ENCODE data around the gene PCNX1.

Gene PCNX1

DNA sequence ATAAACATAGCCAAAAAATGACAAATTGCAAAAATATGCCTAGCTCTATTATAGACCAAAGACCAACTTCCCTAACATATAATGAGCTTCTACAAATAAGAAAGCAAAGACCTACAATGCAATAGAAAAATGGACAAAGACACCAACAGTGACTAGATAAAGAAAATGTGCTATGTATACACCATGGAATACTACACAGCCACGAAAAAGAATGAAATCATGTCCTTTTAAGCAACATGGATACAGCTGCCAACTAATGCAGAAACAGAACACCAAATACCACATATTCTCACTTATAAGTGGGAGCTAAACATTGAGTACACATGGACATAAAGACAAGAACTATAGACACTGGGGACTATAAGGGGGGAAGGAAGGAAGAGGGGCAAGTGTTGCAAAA, 10.9 kb upstream of the PCNX1 start:
- H3K4me3 Mint-ChIP-seq = no peak overlapping the region
- H3K27me3 Mint-ChIP-seq = no peaks in the 10 kb centered on the region

DNA sequence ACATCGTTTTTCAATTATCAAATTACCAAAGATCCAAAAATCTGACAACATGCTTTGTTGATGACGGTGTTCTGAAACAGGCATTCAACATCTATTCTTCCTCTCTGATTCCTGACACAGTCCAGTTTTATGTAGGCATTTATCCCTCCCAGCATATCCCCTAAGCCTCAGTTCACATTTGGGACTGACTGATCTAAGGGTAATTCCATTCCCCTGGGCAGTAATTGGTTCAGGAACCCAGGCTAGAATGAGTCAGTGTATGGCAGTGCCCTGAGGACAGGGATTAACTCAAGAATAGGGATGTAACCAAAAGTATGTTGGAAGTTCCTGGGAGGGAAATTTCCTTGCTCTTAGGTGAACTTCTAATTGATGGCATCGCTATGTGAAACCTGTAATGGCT, 10.3 kb upstream of the PCNX1 start:
- no peak overlapping the region for H3K27ac Mint-ChIP-seq
- no peak for DNase-seq
- H3K4me3 Mint-ChIP-seq = no peak overlapping the region
- peaks cover 65% of the 10 kb centered on the region for H3K4me1 Mint-ChIP-seq (ENCODE audit: low read depth)
- H3K27me3 Mint-ChIP-seq = no peaks in the 10 kb centered on the region
- no peaks in the 10 kb centered on the region for H3K9me3 Mint-ChIP-seq
- no peaks in the 10 kb centered on the region for H3K36me3 Mint-ChIP-seq (ENCODE audit: low read depth)

More for the DNA sequence above, 10.9 kb upstream of the PCNX1 start:
- H3K27ac Mint-ChIP-seq = no peak overlapping the region
- DNase-seq = no peak
- no peaks in the 10 kb centered on the region for H3K36me3 Mint-ChIP-seq (ENCODE audit: low read depth)
- no peaks in the 10 kb centered on the region for H3K9me3 Mint-ChIP-seq
- peaks cover 61% of the 10 kb centered on the region for H3K4me1 Mint-ChIP-seq (ENCODE audit: low read depth)

DNA sequence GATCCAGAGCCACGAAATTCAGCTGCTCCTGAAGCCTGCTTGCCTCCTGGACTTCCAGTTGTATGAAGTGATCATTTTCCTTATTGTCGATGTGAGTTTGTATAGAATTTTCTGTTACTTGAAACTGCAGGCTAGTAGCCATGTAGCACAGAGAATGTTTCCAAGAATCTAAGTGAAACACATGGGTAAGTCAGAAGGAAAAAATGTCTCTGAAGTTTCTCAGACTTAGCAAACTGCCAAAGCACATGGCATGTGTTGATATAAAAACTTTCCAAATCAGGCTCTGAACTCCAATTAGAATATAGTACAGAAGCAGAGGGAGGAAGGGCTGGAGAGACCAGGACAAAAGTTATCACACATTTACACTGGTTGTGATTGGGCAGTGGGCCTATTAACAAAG, 9.8 kb upstream of the PCNX1 start:
- Mint-ChIP-seq H3K27ac (no peak overlapping the region), H3K36me3 (ENCODE audit: low read depth) (no peaks in the 10 kb centered on the region), H3K27me3 (no peaks in the 10 kb centered on the region), H3K4me1 (ENCODE audit: low read depth) (peaks cover 67% of the 10 kb centered on the region), H3K4me3 (no peak overlapping the region), H3K9me3 (no peaks in the 10 kb centered on the region)
- no peak for DNase-seq

DNA sequence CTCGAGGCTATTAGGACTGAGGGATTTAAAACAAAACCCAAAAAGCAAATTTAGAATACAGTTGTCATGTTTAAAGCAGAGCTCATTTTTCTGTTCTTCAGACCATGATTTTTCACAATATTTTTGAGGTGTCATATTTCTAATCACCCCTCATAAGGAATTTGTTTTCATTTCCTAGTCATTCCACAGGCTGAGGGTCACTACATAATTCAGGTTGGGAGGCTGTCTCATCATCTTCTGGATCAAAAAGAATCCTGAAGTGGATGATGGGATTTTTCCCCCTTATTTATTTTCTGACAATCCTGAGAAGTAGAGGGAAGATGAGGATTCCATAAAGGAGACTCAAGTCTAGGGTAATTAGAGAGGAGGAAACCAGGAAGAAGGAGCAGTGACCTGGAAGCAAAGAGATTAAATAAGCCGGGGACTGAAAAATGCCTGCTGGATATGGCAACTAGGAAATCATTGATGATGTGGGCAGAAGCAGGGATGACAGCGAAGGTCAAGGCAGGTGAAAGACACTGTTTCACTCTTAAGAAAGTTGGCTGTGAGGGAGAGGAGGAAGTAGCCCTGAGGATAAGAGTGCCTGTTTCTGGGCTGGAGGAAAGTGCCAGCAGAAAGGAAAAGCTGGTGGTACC, 9.0 kb upstream of the PCNX1 start:
- Mint-ChIP-seq H3K27ac (no peak overlapping the region), H3K27me3 (no peaks in the 10 kb centered on the region), H3K36me3 (ENCODE audit: low read depth) (no peaks in the 10 kb centered on the region), H3K9me3 (no peaks in the 10 kb centered on the region), H3K4me1 (ENCODE audit: low read depth) (peaks cover 65% of the 10 kb centered on the region), H3K4me3 (no peak overlapping the region)
- DNase-seq = no peak

DNA sequence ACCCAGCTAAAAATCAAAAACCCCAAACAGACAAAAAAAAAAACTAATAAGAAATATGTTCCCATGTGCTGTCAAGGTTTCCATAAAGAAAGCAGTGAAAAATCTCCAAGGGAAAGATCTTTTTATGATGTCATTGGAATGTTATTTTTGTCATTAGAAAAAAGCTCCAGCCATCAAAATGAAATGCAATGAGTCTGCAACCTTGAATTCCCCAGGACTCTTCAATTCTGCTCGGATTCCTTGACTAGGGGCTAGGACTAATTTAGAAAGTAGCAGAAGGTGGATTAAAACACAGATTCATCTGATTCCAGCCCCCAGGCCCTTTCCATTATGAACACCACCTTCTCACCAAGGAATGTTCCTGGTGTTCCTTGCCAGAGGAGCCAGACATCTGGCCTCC, 6.0 kb upstream of the PCNX1 start:
- DNase-seq = no peak
- no peaks in the 10 kb centered on the region for H3K9me3 Mint-ChIP-seq
- no peaks in the 10 kb centered on the region for H3K36me3 Mint-ChIP-seq (ENCODE audit: low read depth)
- H3K27ac Mint-ChIP-seq = peak overlapping the region; percentile 89
- H3K4me3 Mint-ChIP-seq = no peak overlapping the region
- H3K4me1 Mint-ChIP-seq (ENCODE audit: low read depth) = peaks cover 70% of the 10 kb centered on the region
- no peaks in the 10 kb centered on the region for H3K27me3 Mint-ChIP-seq

DNA sequence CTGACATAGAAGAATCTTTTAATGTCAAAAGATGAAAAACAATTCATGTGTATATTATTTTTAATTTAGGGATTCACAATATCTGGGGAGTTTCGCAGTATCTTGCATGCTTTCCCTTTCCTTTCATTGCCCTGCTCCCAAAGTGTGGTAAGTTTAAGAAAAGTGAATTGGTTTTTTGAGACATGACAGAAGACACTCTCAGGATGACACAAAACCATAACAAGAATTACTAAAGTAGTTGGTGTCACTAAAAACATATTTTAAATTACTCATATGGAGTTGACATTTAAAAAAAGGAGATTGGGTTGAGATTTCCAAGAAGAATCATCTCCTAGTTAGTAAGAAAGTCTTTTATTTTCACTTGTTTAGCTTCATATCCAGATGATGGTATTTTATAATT, 5.1 kb upstream of the PCNX1 start:
- Mint-ChIP-seq H3K27me3 (no peaks in the 10 kb centered on the region), H3K27ac (peak overlapping the region; percentile 89), H3K9me3 (no peaks in the 10 kb centered on the region), H3K4me3 (peak overlapping the region; percentile 16), H3K36me3 (ENCODE audit: low read depth) (no peaks in the 10 kb centered on the region), H3K4me1 (ENCODE audit: low read depth) (peaks cover 74% of the 10 kb centered on the region)
- DNase-seq = no peak

DNA sequence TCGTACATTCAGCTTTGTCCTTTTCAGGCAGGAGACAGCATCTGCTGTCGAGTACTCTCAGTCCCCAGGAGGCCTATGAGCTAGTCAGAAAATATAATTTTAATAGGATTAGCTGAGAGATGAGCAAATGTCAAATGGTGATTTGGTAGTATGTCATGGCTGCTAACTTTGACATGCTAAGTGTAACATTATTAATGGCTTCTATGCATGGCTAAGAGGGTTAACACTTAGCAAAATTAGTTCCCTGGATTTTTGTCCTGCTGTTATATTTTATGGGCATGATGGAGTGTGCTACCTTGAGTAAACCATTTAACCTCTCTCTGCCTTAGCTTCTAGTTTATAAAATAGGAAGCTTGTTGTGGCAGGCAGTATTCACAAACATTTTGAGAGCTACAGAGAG, 2.9 kb upstream of the PCNX1 start:
- H3K27ac Mint-ChIP-seq = no peak overlapping the region
- DNase-seq = no peak
- peaks cover 65% of the 10 kb centered on the region for H3K4me1 Mint-ChIP-seq (ENCODE audit: low read depth)
- no peaks in the 10 kb centered on the region for H3K9me3 Mint-ChIP-seq
- no peak overlapping the region for H3K4me3 Mint-ChIP-seq
- no peaks in the 10 kb centered on the region for H3K27me3 Mint-ChIP-seq
- H3K36me3 Mint-ChIP-seq (ENCODE audit: low read depth) = peaks cover 10% of the 10 kb centered on the region

DNA sequence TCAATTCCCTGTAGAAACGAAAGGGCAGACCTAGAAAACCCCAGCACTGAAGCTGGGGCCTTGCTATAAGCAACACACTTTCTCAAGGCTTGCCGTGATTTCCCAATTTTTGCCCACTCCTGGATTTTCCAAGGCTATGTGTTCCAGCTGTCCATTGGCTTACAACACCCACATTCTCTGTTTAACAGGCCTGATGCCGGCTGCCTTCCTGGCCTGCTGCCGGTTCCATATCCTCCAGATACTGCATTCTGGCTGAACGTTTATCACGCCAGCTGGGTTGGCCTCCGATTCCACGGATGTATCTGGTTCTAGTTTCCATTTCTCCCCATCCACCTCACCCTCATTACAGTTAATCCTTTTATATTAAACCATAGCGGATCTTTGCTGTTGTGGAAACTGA, 2.0 kb upstream of the PCNX1 start:
- no peak for DNase-seq
- H3K36me3 Mint-ChIP-seq (ENCODE audit: low read depth) = peaks cover 11% of the 10 kb centered on the region
- H3K4me1 Mint-ChIP-seq (ENCODE audit: low read depth) = peaks cover 72% of the 10 kb centered on the region
- H3K27me3 Mint-ChIP-seq = no peaks in the 10 kb centered on the region
- H3K27ac Mint-ChIP-seq = peak overlapping the region; percentile 71
- H3K4me3 Mint-ChIP-seq = no peak overlapping the region
- H3K9me3 Mint-ChIP-seq = no peaks in the 10 kb centered on the region

DNA sequence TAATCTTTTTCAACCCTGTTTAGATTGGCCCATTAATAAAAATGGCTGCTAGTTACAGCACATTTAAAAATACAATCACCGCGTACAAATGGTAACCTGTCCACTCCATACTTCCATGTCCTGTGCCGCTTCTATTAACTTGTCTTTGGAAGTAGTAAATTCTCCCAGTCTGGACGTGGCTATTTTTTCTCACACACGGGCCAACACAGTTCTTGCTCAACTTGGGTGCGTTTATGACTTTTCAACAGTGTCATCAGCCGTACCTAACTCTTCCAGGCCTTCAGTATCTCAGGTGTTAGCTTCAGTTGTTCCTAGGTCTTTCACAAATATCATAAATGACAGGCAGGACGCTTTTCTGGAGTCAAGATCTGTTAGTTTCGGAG, 475 bp upstream of the PCNX1 start:
- peak overlapping the region; percentile 94 for H3K27ac Mint-ChIP-seq
- peaks cover 77% of the 10 kb centered on the region for H3K4me1 Mint-ChIP-seq (ENCODE audit: low read depth)
- no peaks in the 10 kb centered on the region for H3K9me3 Mint-ChIP-seq
- peaks cover 11% of the 10 kb centered on the region for H3K36me3 Mint-ChIP-seq (ENCODE audit: low read depth)
- H3K27me3 Mint-ChIP-seq = no peaks in the 10 kb centered on the region
- peak overlapping the region; percentile 83 for H3K4me3 Mint-ChIP-seq
- no peak for DNase-seq

DNA sequence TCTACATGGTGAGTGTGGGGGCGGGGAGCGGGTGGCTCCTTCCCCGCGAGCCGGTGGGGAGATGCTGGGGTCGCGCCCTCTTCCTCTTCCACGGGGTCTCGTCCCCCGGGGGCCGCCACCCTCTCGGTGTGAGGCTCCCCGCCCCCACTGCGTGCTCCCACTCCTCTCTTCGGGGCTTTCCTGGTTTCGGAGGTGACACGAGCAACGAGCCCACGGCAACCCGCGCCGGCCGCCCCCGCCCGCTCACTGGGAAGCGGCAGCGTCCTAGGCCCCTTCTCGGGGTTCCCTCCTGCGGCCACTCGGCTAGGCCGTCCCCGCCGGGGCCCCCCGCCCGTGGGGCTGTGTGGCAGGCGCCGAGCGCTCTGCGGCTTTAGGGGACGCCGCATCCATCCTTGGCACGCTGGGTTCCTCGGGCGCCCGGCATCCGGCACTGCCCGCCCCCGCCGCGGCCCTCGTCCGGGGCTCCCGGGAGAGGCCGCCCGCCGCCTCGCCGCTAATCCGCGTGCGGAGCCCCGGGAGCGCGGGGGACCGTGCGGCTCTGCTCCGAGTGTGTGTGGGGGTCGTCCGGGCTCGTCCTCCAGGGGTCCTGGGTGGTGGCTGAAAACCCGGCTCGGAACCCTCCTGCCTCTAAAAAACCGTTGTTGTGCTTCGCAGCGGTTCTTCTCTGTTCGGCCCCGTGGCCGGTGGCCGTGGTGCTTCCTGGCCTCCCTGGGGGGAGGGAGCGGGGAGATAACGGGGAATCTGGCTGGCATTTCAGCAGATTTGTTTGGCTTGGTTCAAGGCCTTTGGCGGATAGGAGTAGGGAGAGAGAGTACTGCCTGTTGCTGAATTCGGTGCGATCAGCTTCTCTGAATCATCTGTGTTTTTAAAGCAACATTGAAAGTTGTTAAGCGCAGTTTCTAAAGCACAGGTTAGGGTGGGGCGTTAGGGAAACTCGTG, 1.0 kb downstream of the PCNX1 start:
- Mint-ChIP-seq H3K27ac (peak overlapping the region; percentile 94), H3K27me3 (no peaks in the 10 kb centered on the region), H3K4me3 (peak overlapping the region; percentile 91), H3K4me1 (ENCODE audit: low read depth) (peaks cover 77% of the 10 kb centered on the region), H3K9me3 (no peaks in the 10 kb centered on the region), H3K36me3 (ENCODE audit: low read depth) (peaks cover 14% of the 10 kb centered on the region)
- peak; percentile 79 for DNase-seq

DNA sequence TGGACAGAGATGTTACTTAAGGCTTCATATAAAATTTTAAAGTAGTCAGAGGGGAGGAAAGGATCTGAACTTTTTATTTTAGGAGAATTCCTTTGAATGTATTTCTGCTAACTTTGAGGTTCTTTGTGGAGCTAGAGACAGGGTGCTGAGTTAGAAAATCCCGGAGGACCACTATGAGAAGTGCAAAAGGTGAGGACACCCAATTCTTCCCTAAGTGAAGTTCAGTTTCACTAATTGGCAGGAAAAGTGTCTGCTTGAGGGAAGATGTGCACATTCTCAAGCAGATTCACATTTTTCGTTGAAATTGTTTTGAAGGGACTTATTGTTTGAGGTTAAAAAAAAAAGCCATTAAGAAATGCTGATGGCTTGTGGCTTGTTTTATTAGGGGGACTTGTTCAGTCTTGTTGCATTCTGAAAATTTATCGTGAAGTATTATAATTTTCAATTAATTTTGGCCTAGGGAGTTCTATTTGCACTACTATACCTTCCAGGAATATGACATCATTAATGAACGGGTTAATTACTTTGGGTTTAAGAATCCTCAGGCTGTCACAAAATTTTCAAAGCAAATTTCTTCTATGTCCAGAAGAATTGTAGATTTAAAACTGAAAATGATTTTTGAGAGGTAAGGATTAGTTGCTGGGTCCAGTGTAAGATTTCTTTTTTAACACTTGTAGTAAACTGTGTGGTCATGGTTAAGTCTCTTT, 1.8 kb downstream of the PCNX1 start:
- H3K4me1 Mint-ChIP-seq (ENCODE audit: low read depth) = peaks cover 73% of the 10 kb centered on the region
- H3K4me3 Mint-ChIP-seq = peak overlapping the region; percentile 91
- H3K36me3 Mint-ChIP-seq (ENCODE audit: low read depth) = peaks cover 14% of the 10 kb centered on the region
- H3K27ac Mint-ChIP-seq = peak overlapping the region; percentile 94
- H3K9me3 Mint-ChIP-seq = no peaks in the 10 kb centered on the region
- H3K27me3 Mint-ChIP-seq = no peaks in the 10 kb centered on the region
- DNase-seq = no peak

DNA sequence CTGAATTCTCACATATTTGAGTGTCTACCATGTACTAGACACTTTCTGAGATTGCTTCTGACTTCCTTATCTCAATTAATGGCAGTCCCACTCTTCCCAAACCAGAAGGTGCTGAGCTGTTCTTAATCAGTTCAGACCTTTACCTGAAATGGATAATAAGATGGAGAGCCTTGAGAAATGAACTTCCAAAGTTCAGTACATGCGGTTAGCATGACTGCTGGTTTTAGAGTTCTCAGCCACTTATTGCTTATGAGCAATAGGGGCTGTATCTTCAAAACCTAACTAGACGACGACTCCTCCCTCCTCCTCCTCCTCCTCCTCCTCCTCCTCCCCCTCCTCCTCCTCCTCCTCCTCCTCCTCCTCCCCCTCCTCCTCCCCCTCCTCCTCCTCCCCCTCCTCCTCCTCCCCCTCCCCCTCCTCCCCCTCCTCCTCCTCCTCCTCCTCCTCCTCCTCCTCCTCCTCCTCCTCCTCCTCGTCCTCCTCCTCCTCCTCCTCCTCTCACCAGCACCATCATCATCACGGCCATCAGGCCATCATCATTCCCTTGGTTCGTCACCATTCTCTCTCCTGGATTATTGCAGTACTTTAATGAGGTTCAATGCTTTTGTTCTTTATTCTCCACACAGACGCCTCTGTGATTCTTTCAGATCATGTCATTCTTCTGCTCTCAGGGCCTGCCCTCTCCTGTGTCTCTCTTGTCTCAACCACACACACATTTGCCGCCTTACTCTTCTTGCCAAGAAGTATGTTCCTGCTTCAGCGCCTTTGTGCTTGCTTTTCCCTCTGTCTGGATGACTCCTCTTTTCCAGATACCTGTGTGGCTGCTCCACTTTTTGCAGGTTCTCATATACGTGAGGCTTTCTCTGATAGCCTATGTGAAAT, 2.7 kb downstream of the PCNX1 start:
- Mint-ChIP-seq H3K4me1 (ENCODE audit: low read depth) (peaks cover 71% of the 10 kb centered on the region), H3K36me3 (ENCODE audit: low read depth) (peaks cover 18% of the 10 kb centered on the region), H3K4me3 (peak overlapping the region; percentile 91), H3K27ac (peak overlapping the region; percentile 94), H3K9me3 (no peaks in the 10 kb centered on the region), H3K27me3 (no peaks in the 10 kb centered on the region)
- no peak for DNase-seq

DNA sequence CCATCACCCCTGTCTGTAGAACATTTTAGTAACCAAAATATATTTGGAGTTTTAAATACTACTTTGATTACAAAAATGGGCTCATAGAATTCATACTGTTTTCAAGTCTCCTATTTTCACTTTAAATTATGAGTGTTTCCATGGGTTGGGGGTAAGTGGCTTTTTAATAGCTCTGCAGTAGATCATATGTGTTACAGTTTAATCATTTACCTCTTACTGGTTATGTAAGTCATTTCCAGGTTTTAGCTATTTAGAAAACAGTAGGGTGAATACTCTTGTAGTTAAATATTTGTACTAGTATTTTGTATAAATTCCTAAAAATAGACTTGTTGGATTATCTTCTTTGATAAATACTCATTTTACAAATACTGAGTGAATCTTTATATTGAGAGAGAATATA, 8.2 kb downstream of the PCNX1 start:
- Mint-ChIP-seq H3K36me3 (ENCODE audit: low read depth) (peaks cover 22% of the 10 kb centered on the region), H3K9me3 (no peaks in the 10 kb centered on the region), H3K4me3 (no peak overlapping the region), H3K27ac (peak overlapping the region; percentile 51), H3K4me1 (ENCODE audit: low read depth) (peaks cover 88% of the 10 kb centered on the region), H3K27me3 (no peaks in the 10 kb centered on the region)
- no peak for DNase-seq

DNA sequence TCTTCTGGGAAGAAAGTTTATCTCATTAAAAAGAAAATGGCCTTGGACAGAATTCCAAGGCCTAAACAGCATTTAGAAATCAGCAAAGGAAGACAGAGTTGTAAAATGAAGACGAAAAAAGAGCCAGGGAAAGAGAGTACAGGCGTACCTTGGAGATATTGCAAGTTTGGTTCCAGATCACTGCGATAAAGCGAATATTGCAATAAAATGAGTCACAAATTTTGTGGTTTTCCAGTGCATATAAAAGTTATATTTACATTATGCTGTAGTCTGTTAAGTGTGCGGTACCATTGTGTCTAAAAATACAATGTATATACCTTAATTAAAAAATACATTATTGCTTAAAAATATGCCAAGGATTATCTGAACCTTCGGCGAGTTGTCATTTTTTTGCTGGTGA, 9.0 kb downstream of the PCNX1 start:
- no peak for DNase-seq
- H3K9me3 Mint-ChIP-seq = no peaks in the 10 kb centered on the region
- H3K27ac Mint-ChIP-seq = peak overlapping the region; percentile 51
- no peaks in the 10 kb centered on the region for H3K27me3 Mint-ChIP-seq
- H3K4me1 Mint-ChIP-seq (ENCODE audit: low read depth) = peaks cover 88% of the 10 kb centered on the region
- H3K36me3 Mint-ChIP-seq (ENCODE audit: low read depth) = peaks cover 22% of the 10 kb centered on the region
- H3K4me3 Mint-ChIP-seq = no peak overlapping the region

All from activated T-cell treated with anti-CD3 and anti-CD28 coated beads, Interleukin-2, amount 50 U/mL, for 24 hours (primary cell).